Smooth muscle cell (in vitro differentiated cells): ENCODE results near the gene TP53INP2. TPM values are rescaled to one million over a fixed set of nuclear protein-coding genes. Genes with fewer than 3 reads are reported as not detected.
"Not testable (repeated sequence)": the region's sequence is repeated elsewhere in the genome, so short reads cannot be mapped to it uniquely, and the experiment has no call there.

Experiments used
- DNase-seq: peaks from one replicate; lab custom pipeline; 2025; ENCODE audit not compliant: unreplicated experiment; lab: John Stamatoyannopoulos, UW
- H2AFZ ChIP-seq: fragments of 200-600 bp; sonication (generic); 2 replicates; pipeline ENCODE4 v1.6.0; 2016; ENCODE audit warnings: antibody characterized with exemption, low read depth, mild to moderate bottlenecking
- H3F3A ChIP-seq: fragments of 200-600 bp; sonication (generic); 2 replicates; pipeline ENCODE4 v1.6.0; 2017; ENCODE audit warnings: antibody characterized with exemption, low read depth
- H3K27ac ChIP-seq: fragments of 200-600 bp; sonication (generic); 2 replicates; pipeline ENCODE4 v1.5.1; 2016; ENCODE audit warnings: low read depth, mild to moderate bottlenecking
- H3K27me3 ChIP-seq: fragments of 200-600 bp; sonication (generic); 2 replicates; pipeline ENCODE4 v1.6.1; 2016; ENCODE audit warnings: low read depth, mild to moderate bottlenecking
- H3K36me3 ChIP-seq: fragments of 200-600 bp; sonication (generic); 2 replicates; pipeline ENCODE4 v1.5.1; 2016; ENCODE audit warnings: low read depth
- H3K4me1 ChIP-seq: fragments of 200-600 bp; sonication (generic); 2 replicates; pipeline ENCODE4 v1.5.1; 2016; ENCODE audit warnings: low read depth
- H3K4me2 ChIP-seq: fragments of 200-600 bp; sonication (generic); 2 replicates; pipeline ENCODE4 v1.6.0; 2016; ENCODE audit warnings: mild to moderate bottlenecking
- H3K4me3 ChIP-seq: fragments of 200-600 bp; sonication (generic); 2 replicates; pipeline ENCODE4 v1.5.1; 2016; ENCODE audit warnings: mild to moderate bottlenecking
- H3K79me2 ChIP-seq: fragments of 200-600 bp; sonication (generic); 2 replicates; pipeline ENCODE4 v1.6.0; 2016; ENCODE audit warnings: low read depth, mild to moderate bottlenecking
- H3K9ac ChIP-seq: fragments of 200-600 bp; sonication (generic); 2 replicates; pipeline ENCODE4 v1.6.0; 2016; ENCODE audit warnings: low read depth
- H3K9me3 ChIP-seq: fragments of 200-600 bp; sonication (generic); replicated peaks from 2 replicates; pipeline ENCODE4 v1.5.1; 2016; ENCODE audit warnings: low read depth
- H4K20me1 ChIP-seq: fragments of 200-600 bp; sonication (generic); 2 replicates; pipeline ENCODE4 v1.6.0; 2016; ENCODE audit warnings: low read depth
- CTCF ChIP-seq: fragments of 200-600 bp; sonication (generic); IDR thresholded peaks from 2 replicates; pipeline ENCODE4 v1.5.1; 2017; ENCODE audit warnings: borderline replicate concordance, mild to moderate bottlenecking, antibody characterized with exemption; ENCODE audit not compliant: insufficient read depth, poor library complexity, severe bottlenecking
- WGBS: methylation state at CpG from one replicate; pipeline ENCODE4 v1.1.7; 2016; ENCODE audit warnings: low lambda C conversion rate; 5-methylcytosine and 5-hydroxymethylcytosine counted together
- polyA plus RNA-seq: library from polyadenylated mRNA; unstranded; fragments of >200 nt; fragmentation: Nextera tagmentation; extraction: Ambion mirVana; gene quantifications from 2 replicates; pipeline ENCODE4 v1.2.1, GENCODE V29; 2016
- total RNA-seq: library from RNA; depleted of rRNA; stranded (reverse); fragments of >200 nt; gene quantifications from 2 replicates; pipeline ENCODE4 v1.2.3, GENCODE V29; 2014

The TP53INP2 gene
- total and polyA plus RNA-seq, 2 experiments from 2014 or later = 13.1 to 15.9 TPM

GRCh38 chr20:34716921-34717229 lies 12.7 kb downstream of the TP53INP2 start:
- TF ChIP-seq CTCF = no peak
- 98% methylated on average over 2 of the region's 2 CpGs for WGBS
- H3K9ac ChIP-seq = no peak overlapping the region
- H3K36me3 ChIP-seq = no peaks in the 10 kb centered on the region
- no peaks in the 10 kb centered on the region for H3K4me1 ChIP-seq
- no peak overlapping the region for H2AFZ ChIP-seq
- no peak overlapping the region for H3K4me3 ChIP-seq
- no peaks in the 10 kb centered on the region for H3K79me2 ChIP-seq
- H3F3A ChIP-seq = peaks cover 27% of the 10 kb centered on the region
- no peaks in the 10 kb centered on the region for H3K9me3 ChIP-seq
- no peak overlapping the region for H3K4me2 ChIP-seq
- no peak overlapping the region for H3K27ac ChIP-seq
- no peak for DNase-seq
- H3K27me3 ChIP-seq = no peaks in the 10 kb centered on the region
- peaks cover 22% of the 10 kb centered on the region for H4K20me1 ChIP-seq

- Histone ChIP-seq H3K4me3 (no peak overlapping the region), H3K4me1 (no peaks in the 10 kb centered on the region), H3K27me3 (no peaks in the 10 kb centered on the region), H3K27ac (no peak overlapping the region), H3F3A (peaks cover 27% of the 10 kb centered on the region), H3K9ac (no peak overlapping the region), H3K36me3 (no peaks in the 10 kb centered on the region), H3K79me2 (no peaks in the 10 kb centered on the region), H3K4me2 (no peak overlapping the region), H2AFZ (no peak overlapping the region), H3K9me3 (no peaks in the 10 kb centered on the region), H4K20me1 (peaks cover 16% of the 10 kb centered on the region)
- no peak for DNase-seq
- WGBS = 89% methylated on average over 9 of the region's 9 CpGs
- no peak for TF ChIP-seq CTCF
Observed at GRCh38 chr20:34717230-34718095, 13.3 kb downstream of the TP53INP2 start.

GRCh38 chr20:34719242-34720017 lies 15.3 kb downstream of the TP53INP2 start:
- H3K36me3 ChIP-seq, DNase-seq, H3K79me2 ChIP-seq, H3K27ac ChIP-seq, H3K27me3 ChIP-seq, H3K4me2 ChIP-seq, H3K4me1 ChIP-seq, H3K4me3 ChIP-seq, H2AFZ ChIP-seq, H3K9ac ChIP-seq, H3K9me3 ChIP-seq, H4K20me1 ChIP-seq: not testable (repeated sequence)
- peaks cover 14% of the 10 kb centered on the region for H3F3A ChIP-seq
- WGBS = 96% methylated on average over 13 of the region's 13 CpGs

GRCh38 chr20:34720266-34720665 lies 16.1 kb downstream of the TP53INP2 start:
- DNase-seq = no peak
- Histone ChIP-seq H3K27ac (no peak overlapping the region), H3K36me3 (no peaks in the 10 kb centered on the region), H3K4me1 (no peaks in the 10 kb centered on the region), H2AFZ (no peak overlapping the region), H3K27me3 (no peaks in the 10 kb centered on the region), H3F3A (peaks cover 5% of the 10 kb centered on the region), H3K4me3 (no peak overlapping the region), H3K79me2 (no peaks in the 10 kb centered on the region), H3K9ac (no peak overlapping the region), H3K9me3 (no peaks in the 10 kb centered on the region), H4K20me1 (no peaks in the 10 kb centered on the region), H3K4me2 (no peak overlapping the region)
- 84% methylated on average over 2 of the region's 2 CpGs for WGBS
- no peak for TF ChIP-seq CTCF

- H2AFZ ChIP-seq, H3K27me3 ChIP-seq, H3F3A ChIP-seq, H3K4me1 ChIP-seq, H3K4me3 ChIP-seq, DNase-seq, H3K4me2 ChIP-seq, H3K9ac ChIP-seq, H3K27ac ChIP-seq, H4K20me1 ChIP-seq, H3K9me3 ChIP-seq, H3K36me3 ChIP-seq, H3K79me2 ChIP-seq: not testable (repeated sequence)
- 66% methylated on average over 3 of the region's 3 CpGs for WGBS
Observed at GRCh38 chr20:34722560-34722959, 18.4 kb downstream of the TP53INP2 start.
